ENCODE measurements around the gene DPM2. TPM values are rescaled to one million over a fixed set of nuclear protein-coding genes. Genes with fewer than 3 reads are reported as not detected.

Gene DPM2
- total RNA-seq, 4 donors from 2014 or later, result 17.3 to 43.3 (median 35.5) TPM

GRCh38 chr9:127963359-127964064 lies 25.9 kb upstream of the DPM2 start:
- Histone ChIP-seq H3K4me3 (replicated peaks in 1 of 3) (no peak overlapping the region), H3K27me3 (no peaks in the 10 kb centered on the region), H3K4me1 (peaks cover 33 to 67% of the 10 kb centered on the region in 2 donors), H3K36me3 (no peaks in the 10 kb centered on the region), H3K9me3 (no peaks in the 10 kb centered on the region), H3K27ac (peak overlapping the region in 2 of 3 donors; percentile 95 to 96)
- no peak for DNase-seq
- TF ChIP-seq POLR2A (IDR thresholded peaks at IDR 0.05) (no peak), CTCF (IDR thresholded peaks at IDR 0.05) (no peak)
- WGBS, 2 donors, result 73 to 75% methylated on average over 10 to 19 of the region's 19 CpGs
- intact Hi-C loops (cut with DNase I), result no loop called here

GRCh38 chr9:127963041-127963358 lies 25.3 kb upstream of the DPM2 start:
- WGBS, 2 donors, result 80 to 81% methylated on average over 3 of the region's 3 CpGs
- intact Hi-C loops (cut with DNase I), result no loop called here
- TF ChIP-seq CTCF (IDR thresholded peaks at IDR 0.05) (no peak), POLR2A (IDR thresholded peaks at IDR 0.05) (no peak)
- no peak overlapping the region for H3K4me3 ChIP-seq (replicated peaks in 1 of 3)
- peak overlapping the region in 1 of 3 donors; percentile 2 for H3K27ac ChIP-seq
- no peaks in the 10 kb centered on the region for H3K27me3 ChIP-seq
- no peaks in the 10 kb centered on the region for H3K9me3 ChIP-seq
- peaks cover 29 to 66% of the 10 kb centered on the region in 2 donors for H3K4me1 ChIP-seq
- no peak for DNase-seq
- H3K36me3 ChIP-seq, result no peaks in the 10 kb centered on the region

GRCh38 chr9:127962278-127962677 lies 24.6 kb upstream of the DPM2 start:
- TF ChIP-seq POLR2A (IDR thresholded peaks at IDR 0.05), result no peak
- no peak for TF ChIP-seq CTCF (IDR thresholded peaks at IDR 0.05)
- Histone ChIP-seq H3K27ac (no peak overlapping the region), H3K4me1 (peaks cover 33 to 67% of the 10 kb centered on the region in 2 donors), H3K36me3 (no peaks in the 10 kb centered on the region), H3K9me3 (no peaks in the 10 kb centered on the region), H3K27me3 (no peaks in the 10 kb centered on the region), H3K4me3 (replicated peaks in 1 of 3) (no peak overlapping the region)
- intact Hi-C loops (cut with DNase I), result no loop called here
- 58 to 70% methylated on average over 3 of the region's 3 CpGs for WGBS, 2 donors
- no peak for DNase-seq

GRCh38 chr9:127961613-127962155 lies 24.0 kb upstream of the DPM2 start:
- Histone ChIP-seq H3K4me3 (replicated peaks in 1 of 3) (no peak overlapping the region), H3K27me3 (no peaks in the 10 kb centered on the region), H3K36me3 (no peaks in the 10 kb centered on the region), H3K4me1 (peaks cover 30 to 65% of the 10 kb centered on the region in 2 donors), H3K9me3 (no peaks in the 10 kb centered on the region), H3K27ac (no peak overlapping the region)
- TF ChIP-seq CTCF (IDR thresholded peaks at IDR 0.05) (no peak), POLR2A (IDR thresholded peaks at IDR 0.05) (no peak)
- 92 to 95% methylated on average over 13 of the region's 13 CpGs for WGBS, 2 donors
- intact Hi-C loops (cut with DNase I), result no loop called here
- DNase-seq, result no peak

- Histone ChIP-seq H3K9me3 (no peaks in the 10 kb centered on the region), H3K4me3 (replicated peaks in 1 of 3) (no peak overlapping the region), H3K27ac (peak overlapping the region in 2 of 3 donors; percentile 40 to 62), H3K4me1 (peaks cover 30 to 65% of the 10 kb centered on the region in 2 donors), H3K27me3 (no peaks in the 10 kb centered on the region), H3K36me3 (no peaks in the 10 kb centered on the region)
- WGBS, 2 donors, result 85 to 100% methylated on average over 1 to 2 of the region's 2 CpGs
- DNase-seq, result no peak
- no peak for TF ChIP-seq CTCF (IDR thresholded peaks at IDR 0.05)
- TF ChIP-seq POLR2A (IDR thresholded peaks at IDR 0.05), result no peak
- intact Hi-C loops (cut with DNase I), result no loop called here
Observed at GRCh38 chr9:127961155-127961490, 23.5 kb upstream of the DPM2 start.

Data from thyroid gland (tissue), 4 donors.